ENCODE results near the gene PILRB.

- TF ChIP-seq POLR2A (IDR thresholded peaks at IDR 0.05; ENCODE audit: low read depth, low read length), result no peak
- no peak for TF ChIP-seq SPI1 (IDR thresholded peaks at IDR 0.05; ENCODE audit: low read depth, low read length)
- TF ChIP-seq POLR2AphosphoS5 (IDR thresholded peaks at IDR 0.05; ENCODE audit: low read depth, low read length), result no peak
- no peak for TF ChIP-seq TAF1 (IDR thresholded peaks at IDR 0.05; ENCODE audit: low read depth, low read length)
- no peak for TF ChIP-seq POU2F2 (IDR thresholded peaks at IDR 0.05; ENCODE audit: low read depth, low read length)
Observed at GRCh38 chr7:100389437-100390088, 31.6 kb downstream of the PILRB start.
